HG03039 (cell line): ENCODE results near the gene KLK8.

Experiments used
- ATAC-seq: cut with Tn5 transposase; IDR thresholded peaks from one replicate; pipeline ENCODE4 v1.9.1; 2021; ENCODE audit warnings: mild to moderate bottlenecking, moderate library complexity; ENCODE audit not compliant: unreplicated experiment

The KLK8 gene, protein sequence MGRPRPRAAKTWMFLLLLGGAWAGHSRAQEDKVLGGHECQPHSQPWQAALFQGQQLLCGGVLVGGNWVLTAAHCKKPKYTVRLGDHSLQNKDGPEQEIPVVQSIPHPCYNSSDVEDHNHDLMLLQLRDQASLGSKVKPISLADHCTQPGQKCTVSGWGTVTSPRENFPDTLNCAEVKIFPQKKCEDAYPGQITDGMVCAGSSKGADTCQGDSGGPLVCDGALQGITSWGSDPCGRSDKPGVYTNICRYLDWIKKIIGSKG

DNA sequence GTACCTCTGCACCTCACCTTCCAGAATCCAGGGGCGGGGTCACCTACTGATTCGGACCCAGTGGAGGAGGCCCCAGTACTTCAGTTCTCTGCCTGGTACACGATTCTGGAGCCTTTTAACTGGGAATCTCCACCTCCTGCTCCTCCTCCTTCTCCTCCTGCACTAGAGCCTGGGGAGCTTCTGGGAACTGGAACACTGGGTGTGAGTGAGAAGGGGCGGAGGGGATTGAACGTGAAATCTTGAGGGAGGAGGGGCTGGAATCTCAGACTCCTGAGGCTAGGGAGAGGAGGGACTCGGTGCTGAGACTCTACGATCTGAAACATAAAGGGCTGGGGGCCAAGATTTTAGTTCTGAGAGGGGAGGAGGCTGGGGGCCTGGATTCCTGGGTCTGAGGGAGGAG, at the start of gene KLK8:
Gene KLK8, minus strand, starts transcription at position 90 of the 400 bp plus-strand sequence. CDS start 437 bp downstream, outside the sequence.
- ATAC-seq, result no peak

DNA sequence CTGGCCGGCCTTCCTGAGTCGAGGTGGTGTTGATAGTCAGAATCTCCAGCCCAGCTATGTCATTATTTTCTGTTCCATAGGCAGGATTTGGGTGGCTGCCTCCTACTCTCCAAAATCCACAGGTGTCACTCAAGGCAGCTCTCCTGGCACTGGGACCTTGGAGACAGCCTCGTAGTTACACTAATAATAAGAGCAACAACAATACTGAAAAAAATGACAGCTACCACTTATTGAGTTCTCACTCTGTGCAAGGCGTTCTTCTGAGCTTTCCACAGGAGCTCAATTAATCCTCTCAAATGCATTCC, 45.6 kb upstream of the KLK8 start:
- ATAC-seq, result no peak

DNA sequence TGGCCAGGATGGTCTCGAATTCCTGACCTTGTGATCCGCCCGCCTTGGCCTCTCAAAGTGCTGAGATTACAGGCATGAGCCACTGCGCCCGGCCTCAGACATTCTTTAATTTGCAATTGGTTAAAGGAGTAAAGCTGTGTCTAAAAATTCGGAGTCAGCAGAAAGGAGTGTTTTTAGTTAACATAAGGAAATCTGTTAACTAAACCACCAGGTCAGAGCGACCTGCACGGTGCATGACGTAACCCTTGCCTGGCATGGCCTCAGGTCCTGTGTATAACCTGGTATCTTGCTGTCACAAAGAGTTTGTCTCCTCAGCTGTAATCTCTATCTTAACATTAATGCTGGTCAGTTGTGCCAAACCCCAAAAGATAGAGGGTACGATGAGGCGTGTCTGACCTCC, 42.9 kb upstream of the KLK8 start:
- no peak for ATAC-seq

DNA sequence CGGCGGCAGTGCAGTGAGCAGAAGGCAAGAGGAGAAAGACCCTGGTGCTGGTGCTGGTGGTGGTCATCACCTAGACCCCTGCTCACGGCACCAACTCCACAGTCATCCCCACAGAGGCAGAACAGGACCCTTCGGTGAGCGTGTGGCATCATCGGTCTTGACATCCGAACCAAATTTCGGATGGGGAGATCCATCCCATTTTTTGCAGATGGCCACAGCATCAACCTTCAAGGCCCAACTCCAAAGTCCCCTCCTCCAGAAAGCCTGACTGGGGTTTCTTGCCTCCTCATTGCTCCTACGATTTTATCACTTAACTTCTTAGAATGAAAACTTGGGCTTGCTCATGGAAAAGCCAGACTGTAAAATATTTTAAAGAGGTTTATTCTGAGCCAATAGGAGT, 42.1 kb upstream of the KLK8 start:
- ATAC-seq, result no peak

DNA sequence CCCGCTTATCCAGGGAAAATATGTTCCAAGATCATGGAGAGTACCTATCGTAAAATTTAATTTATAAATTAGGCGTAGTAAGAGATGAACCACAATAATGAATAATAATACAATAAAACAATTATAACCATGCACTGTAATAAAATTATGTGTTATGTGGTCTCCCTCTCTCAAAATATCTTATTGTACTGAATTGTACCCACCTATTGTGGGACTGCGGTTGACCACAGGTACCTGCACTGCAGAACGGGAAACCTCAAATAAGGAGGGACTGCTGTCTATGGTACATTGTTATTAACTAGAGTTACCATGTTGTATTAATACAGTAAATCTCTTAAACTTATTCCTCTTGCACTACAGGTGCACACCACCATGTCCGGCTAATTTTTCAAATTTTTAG, 38.7 kb upstream of the KLK8 start:
- ATAC-seq, result no peak

DNA sequence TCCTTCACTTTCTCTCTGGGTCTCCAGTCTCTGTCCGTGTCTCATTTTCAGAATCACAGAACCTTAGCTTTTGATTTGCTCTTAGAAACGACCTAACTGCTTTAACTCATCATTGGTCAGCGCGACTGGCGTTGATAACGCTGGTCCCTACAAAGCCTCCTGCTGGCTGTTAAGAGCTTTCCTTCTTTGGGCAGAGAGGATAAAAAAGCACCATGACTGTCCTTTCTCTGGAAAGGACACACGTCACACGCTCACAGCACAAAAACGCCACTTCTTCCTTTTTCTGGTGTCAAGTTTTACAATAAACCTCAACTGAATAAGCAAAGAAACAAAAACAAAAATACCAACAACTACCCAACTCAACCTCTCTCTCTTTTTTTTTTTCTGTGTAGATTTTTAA, 35.1 kb upstream of the KLK8 start:
- no peak for ATAC-seq

DNA sequence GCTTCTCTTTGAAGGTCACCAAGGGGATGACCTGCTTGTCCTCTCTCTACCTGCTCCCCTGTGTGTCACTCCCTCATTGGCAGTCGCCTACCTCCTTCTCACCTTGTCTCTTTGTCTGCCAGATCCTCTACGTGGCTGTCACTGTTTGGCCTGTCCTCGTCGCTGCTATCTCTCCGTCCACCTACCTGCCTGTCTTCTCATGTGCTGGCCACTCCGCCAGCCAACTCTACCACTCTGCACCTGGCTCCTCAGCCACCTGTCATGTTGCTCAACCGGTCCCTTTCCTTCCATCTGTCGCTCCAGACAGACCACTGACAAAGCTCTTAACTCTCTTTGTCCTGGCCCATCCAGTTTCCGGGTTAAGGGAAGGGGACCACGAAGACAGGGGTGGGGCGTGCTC, 33.3 kb upstream of the KLK8 start, which contains the start of gene KLK12:
Gene KLK12, minus strand, starts transcription at position 299 of the 400 bp plus-strand sequence. CDS start 381 bp downstream, outside the sequence.
- no peak for ATAC-seq

DNA sequence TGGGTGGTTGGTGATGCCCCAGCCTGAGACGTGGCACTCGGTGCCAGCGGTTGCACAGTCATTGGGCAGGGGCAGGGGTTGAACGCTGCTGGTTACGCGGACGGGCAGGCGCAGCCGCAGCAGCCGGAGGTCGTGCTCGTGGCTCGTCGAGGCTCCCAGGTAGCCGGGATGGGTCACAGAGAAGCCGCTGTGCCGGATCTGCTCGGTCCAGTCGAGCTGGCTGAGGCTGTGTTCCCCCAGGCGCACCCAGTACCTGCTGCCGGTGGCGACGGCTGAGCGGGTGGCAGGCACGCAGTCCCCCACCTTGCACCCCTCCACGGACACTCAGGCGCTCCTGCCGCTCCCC, 30.4 kb upstream of the KLK8 start:
- ATAC-seq, result no peak

DNA sequence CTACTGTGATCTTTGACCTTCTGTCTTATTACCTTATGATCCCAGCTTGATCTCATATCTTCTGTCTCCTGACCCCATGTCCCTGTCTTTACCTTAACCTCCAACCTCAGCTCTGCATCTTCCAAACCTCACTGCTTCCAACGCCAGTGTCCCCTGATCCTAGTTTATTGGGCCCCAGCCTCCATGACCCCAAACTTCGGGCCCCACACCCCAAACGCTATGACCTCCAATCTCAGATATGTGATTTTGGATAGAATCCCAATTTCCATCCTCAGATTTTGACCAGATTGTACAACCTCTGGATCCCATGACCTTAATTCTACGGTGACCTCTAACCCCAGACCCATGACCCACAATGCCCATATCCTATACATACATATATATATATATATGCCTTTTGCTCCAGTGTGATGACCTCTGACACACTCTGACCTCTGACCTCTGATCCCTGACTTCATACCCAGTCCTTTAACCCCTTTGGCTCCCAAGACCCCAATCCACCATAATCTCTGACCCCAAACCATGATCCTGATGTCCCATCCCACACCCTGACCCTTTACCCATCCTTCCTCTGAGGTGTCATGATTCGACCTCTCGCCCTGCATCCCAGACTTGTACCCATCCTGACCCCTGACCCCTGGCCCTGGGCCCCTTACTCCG, 29.9 kb upstream of the KLK8 start:
- no peak for ATAC-seq

DNA sequence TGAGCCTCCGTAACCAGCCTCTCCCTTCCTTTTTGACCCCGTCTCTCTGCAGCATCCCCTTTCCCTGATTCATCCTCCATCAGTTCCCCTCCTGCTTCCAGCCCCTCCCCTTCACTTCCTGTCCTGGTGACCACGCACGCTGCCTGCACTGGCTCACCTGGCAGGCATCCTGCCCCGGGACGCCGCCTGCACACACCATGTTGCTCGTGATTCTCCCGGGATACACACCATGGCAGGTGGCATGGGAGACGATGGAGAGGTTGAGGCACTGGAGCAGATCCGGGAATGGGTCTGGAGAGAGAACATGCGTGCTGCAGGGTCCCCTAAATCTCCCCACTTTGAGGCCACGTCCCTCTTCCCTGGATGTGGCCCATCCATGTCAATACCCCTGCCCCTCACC, 29.2 kb upstream of the KLK8 start:
- ATAC-seq, result no peak

DNA sequence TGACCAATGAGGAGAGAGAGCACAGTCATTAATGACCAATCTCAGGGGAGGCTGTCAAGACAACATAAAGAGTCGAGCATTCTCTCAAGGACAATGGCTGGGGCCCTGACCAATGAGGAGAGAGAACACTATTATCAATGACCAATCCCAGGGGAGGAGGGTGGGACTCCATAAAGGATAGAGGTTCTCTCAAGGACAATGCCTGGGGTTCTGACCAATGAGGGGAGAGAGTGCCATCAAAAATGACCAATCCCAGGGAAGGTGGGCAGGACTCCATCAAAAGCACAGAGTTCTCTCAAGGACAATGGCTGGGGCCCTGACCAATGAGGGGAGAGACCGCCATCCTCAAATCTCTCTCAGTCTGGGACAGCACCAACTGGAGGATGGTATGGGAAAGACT, 28.3 kb upstream of the KLK8 start:
- no peak for ATAC-seq

DNA sequence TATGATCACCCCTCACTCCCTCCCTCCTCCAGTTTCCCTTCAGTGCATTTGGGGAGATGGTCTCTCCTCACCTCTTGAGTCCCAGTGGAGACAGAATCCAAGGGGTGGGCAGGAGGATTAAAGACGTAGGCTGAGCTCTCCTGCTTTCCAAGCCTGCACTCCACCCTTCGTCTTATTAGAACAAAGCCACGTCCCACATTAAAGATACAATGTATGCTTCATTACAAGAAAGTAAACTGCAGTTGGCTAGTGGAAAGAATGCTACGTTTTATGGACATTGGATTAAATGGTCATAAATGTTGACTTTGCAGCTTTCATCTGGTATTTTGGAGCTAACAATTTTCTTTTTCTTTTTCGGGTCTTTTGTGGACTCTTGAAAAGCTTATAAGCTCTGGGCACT, 26.5 kb upstream of the KLK8 start:
- ATAC-seq, result no peak

DNA sequence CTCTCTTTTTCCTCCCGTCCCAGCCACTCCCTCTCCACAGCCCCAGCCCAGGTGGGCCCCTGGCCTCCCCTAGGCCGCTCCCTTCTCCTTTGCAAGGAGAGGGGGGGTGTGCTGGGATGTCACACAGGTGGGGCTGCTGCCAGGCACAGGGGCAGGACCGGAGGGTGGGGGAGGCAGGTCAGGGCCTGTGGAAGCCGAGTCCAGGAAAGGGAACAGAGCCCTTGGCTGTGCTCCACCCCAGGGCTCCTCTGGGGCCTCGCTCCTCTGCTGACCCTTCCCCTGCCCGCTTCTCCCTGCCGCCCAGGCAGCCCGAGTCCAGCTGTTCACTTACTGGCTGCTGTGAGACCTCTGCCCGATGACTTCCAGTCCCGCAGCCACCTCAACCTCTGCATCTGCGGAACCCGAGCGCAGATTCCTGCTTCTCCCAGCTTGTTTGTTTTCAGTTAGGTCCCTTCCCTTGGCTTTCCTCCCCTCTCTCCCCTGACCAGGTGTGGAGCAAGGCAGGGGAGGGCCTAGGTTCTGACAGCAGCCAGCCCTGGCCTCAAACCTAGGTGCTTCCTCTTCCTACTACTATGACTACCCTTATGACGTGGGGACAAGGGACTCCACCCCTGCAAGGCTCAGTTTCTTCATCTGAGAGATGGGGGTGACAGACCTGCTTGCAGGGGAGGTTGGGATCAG, 25.9 kb upstream of the KLK8 start:
- ATAC-seq, result no peak

DNA sequence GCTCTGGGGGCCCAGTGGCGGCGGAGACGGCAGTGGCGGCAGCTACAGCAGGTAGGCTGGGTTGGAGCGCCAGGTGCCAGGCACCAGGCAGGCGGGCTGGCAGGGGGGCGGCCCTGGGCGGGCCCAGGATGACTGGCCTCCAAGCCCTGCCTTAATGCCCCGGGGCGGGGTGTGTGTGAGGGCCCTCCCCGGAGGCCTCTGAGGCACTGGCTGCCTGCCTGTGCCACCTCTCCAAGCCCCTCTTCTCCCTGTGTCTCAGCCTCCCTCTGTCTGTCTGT, 25.1 kb upstream of the KLK8 start, which contains the start of gene KLK11:
Gene KLK11, minus strand, starts transcription at position 63 of the 278 bp plus-strand sequence. CDS start 985 bp downstream, outside the sequence.
- ATAC-seq, result no peak

DNA sequence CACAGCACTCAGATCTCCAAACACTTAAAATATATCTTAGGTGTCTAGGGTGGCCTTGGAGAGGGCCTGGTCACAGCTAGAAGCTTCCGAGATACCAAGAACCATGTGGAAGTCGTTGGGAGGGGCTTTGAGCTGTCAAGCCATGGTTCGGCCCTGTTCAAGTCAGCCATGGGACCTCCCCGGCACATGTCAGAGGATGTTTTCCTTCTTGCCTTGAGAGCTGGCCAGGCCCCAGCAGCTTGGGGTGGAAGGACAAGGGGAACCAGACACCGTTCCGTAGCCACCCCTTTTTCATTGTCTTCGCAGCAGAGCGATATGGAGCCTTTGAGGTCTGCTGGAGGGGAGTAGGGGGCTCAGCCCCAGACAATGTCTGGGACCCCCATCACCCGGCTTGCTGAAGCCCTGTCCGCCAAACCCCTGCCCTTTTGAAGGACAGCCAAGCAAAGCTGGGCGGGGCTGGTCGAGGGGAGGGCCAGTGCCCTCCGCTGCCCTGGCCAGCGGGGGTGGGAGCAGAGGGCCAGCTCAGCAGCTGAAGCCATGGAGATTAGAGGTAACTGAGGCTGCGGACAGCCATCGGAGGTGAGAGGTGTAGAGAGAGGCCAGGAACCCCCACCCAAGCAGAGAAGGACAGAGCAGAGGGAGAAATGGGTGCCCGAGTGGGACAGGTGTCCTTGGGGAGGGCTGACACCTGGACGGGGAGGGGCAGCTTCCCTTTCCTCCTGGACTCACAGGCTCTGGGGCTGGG, 24.6 kb upstream of the KLK8 start:
- ATAC-seq, result no peak

DNA sequence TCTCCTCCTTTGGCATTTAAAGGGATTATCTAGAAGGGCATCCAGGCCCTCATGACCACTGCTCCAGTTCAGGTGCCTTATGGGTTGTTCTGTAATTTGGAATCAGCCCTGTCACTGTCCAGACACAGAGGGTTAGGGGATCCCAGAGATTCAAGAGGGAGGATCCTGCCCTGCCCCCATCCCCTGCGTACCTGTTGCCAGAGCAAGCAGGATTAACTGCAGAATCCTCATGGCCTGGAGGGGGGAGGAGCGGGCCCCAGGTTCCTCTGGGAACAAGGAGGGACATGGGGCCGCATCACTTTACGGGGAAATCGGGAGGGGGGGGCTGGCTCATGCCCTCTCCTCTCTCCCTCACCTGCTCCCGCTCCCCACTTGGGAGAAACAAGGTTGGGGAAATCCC, 24.0 kb upstream of the KLK8 start:
- ATAC-seq, result no peak

DNA sequence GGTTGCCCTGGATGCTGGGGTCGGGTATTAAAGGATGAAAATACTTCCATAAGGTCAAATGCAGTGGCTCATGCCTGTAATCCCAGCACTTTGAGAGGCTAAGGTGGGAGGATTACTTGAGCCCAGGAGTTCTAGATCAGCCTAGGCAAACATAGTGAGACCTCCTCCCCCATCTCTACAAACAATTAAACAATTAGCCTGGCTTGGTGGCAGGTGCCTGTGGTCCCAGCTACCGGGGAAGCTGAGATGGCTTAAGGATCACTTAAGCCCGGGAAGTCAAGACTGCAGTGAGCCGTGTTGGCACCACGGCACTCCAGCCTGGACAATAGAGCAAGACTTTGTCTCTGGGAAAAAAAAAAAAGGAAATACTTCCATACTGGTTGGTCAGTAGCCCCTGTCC, 23.5 kb upstream of the KLK8 start:
- no peak for ATAC-seq

DNA sequence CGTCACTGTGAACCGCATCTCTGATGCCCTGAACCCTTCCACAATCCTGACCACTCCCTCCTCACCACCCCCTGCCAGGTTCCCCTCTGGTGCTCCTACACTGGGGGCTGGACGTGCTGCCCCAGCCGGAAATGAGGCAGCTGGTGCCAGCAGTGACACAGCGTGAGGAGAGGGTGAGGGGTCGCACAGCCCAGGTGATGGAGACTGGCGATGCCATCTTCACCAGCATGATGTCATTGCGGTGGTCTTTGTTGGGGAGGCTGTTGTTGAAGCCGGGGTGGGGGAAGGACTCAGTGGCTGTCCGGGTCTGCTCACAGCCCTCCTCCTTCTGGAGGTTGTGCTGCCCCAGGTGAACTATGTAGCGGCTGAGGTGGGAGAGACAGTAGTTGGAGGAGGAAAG, 22.5 kb upstream of the KLK8 start:
- ATAC-seq, result no peak

DNA sequence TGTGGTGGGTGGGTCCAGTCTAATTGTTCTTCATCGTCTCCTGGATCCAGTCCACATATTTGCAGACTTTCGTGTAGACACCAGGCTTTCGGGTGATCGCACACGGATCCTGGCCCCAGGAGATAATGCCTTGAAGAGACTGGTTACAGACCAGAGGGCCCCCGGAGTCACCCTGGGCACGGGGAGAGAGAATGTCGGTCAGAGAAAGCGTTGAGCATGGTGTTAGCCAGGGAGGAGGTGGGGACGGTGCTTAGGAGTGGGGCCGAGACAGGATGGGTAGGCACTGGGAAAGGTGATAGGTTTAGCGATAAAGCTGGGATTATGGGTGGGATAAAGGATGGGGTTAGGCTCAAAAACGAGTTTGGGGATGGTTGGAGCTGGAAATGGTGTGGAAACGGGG, 21.1 kb upstream of the KLK8 start:
- ATAC-seq, result no peak

DNA sequence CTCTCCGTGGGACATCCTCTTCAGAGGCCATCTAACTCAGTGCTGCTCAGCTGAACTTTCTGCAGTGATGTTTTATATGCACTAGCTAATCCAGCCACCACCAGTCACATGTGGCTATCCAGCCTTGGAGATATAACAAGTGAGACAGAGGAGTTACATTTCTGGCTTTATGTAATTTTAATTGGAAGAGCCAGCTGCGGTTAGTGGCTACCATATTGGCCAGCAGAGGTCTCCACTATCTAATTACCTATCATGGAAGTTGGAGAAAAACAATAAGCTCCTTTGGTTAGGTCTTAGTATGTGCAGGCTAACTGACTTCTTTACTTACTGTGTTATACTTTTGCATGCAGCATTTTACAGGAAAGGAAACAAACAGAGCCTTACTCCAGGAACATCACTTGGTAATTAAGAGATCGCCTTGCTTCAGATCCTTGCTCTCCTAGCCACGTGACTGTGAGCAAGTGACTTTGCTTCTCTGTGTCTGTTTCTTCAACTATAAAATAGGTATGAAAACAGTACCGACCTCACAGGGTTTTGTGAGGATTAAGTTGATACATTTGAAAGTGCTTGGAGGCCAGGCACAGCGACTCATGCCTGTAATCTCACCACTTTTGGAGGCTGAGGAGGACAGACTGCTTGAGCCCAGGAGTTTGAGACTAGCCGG, 19.7 kb upstream of the KLK8 start:
- ATAC-seq, result no peak

DNA sequence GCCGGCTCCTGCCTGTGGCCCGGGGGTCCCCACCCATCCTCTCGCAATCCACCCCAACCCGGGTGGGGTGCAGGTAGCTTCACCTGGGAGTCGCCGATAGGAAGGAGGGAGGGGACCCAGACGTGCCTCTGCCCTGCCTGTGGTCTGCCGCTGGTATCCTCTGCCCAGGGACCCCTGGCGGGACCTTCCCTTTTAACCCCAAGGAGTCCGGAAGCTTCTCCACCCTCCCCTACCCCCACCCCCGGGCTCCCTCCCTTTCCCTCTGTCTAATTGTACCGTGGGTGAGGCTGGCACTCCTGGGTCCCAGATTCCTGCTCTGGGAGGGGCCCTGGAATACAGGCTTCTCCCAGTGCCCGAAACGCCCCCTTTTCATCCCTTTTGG, 18.1 kb upstream of the KLK8 start, which contains the start of gene KLK10:
Gene KLK10, minus strand, starts transcription at position 166 of the 382 bp plus-strand sequence. CDS start 579 bp downstream, outside the sequence.
- ATAC-seq, result no peak
